Adipose tissue (tissue), 3 donors: ENCODE measurements around the gene REPS2. TPM values are rescaled to one million over a fixed set of nuclear protein-coding genes. Genes with fewer than 3 reads are reported as not detected.

Experiments used
- H3K27ac ChIP-seq: one replicate; pipeline ENCODE4 v1.5.1; 2013; ENCODE audit warnings: low read depth, low read length
- WGBS, 3 donors: extraction: QIAGEN DNeasy Blood & Tissue Kit; methylation state at CpG; one replicate each; pipeline ENCODE4 v1.1.7; 2013; 5-methylcytosine and 5-hydroxymethylcytosine counted together
- polyA plus RNA-seq, 3 donors: library from polyadenylated mRNA; stranded (reverse); fragments of 200-250 nt; gene quantifications; one replicate each; pipeline ENCODE4 v1.2.3, GENCODE V29; 2013
- donor health status: healthy with polysubstance abuse.
- donor health status: Bipolar disorder and iron deficiency.
- donor health status: healthy.

Gene REPS2
- polyA plus RNA-seq, 3 donors: 1.7 to 15.1 (median 9.1) TPM

DNA sequence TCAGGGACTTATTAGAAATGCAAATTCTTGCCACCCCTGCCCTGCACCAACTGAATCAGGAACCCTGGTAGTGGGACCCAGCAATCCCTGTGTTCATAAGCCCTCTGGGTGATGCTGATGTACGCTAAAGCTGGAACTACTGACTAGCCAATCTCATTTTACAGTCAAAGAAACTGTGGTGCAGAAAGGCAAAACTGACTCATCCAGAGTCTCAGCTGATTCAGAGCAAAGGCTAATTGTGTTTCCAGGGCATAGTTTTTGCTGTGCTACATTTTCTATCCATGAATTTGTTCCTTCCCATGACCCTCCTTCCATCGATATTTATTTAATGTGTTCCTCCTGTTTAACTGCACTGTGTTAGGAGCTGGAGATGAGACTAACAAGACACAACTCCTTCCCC, 207.5 kb downstream of the REPS2 start:
- H3K27ac ChIP-seq: no peak overlapping the region
- 83 to 100% (median 97%) methylated on average over 2 of the region's 2 CpGs for WGBS, 3 donors

DNA sequence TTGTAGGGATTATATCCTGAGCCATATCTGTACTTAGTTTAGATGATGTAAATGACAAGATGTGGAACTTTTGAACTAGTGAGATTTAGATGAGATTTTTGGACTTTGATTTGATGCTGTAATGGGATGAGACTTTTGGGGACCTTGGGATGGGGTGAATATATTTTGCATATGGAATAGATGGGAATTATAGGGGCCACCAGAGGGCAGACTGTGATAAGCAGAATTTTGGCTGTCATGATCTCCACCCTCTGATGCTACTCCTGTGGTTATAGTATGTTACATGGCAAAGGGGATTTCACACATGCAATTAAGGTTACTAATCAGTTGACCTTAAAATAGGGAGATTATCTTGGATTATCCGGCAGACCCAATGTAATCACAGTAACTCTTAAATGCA, 214.5 kb downstream of the REPS2 start:
- H3K27ac ChIP-seq: no peak overlapping the region
- 92 to 95% (median 94%) methylated on average over 1 of the region's 1 CpG for WGBS, 3 donors

DNA sequence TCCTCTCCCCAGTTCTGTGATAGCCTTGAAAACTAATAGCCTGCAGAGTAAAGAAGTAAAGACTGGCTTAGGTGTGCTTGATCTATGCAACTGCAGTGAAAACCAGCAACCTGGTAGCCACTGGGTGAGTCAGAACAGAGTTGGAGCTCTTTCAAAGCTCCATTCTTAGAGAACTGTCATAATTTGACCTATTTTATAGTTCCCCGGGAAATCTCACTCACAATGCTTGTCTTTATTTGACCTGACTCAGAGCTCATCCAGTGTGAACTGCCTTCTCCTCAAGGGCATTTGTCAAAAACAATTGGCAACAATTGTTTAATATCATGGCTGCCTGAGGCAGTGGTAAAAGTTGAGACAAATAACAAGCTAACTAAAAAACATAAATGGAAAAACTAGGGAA, 215.5 kb downstream of the REPS2 start:
- no peak overlapping the region for H3K27ac ChIP-seq
- 94 to 100% (median 96%) methylated on average over 1 of the region's 1 CpG for WGBS, 3 donors

DNA sequence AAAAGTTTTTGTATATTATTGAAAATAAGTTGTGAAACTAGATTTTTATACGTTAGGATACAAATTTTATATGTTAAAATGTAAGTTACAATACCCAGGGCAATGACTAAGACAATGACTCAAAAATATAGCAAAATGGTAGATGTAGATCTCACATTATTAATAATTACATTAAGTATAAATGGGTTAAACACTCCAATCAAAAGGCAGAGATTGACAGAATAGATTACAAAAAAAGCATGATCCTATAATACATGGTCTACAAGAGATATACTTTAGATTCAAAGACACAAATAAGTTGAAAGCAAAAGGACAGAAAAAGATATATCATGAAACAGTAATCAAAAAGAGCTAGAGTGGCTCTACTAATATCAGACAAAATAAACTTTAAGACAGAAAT, 217.6 kb downstream of the REPS2 start:
- 83 to 98% (median 97%) methylated on average over 1 of the region's 1 CpG for WGBS, 3 donors

DNA sequence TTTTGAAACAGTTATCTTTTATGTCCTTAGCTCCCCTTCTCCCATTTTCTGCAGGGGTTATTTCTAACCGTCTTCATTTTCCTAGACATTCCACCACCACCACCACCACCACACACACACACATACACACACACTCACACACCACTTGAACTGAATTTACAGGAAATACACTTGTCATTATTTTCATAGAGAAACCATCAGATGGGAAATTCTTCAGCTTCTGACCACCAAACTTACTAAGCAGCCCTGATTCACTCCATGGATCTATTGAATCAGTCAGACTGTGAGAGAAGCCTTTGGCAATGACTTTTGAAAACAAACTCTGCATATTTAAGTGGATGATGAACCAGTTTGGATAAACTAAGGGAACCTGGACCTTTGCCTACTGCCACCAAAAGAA, 218.5 kb downstream of the REPS2 start:
- no peak overlapping the region for H3K27ac ChIP-seq
- WGBS, 3 donors: 88 to 100% (median 97%) methylated on average over 1 of the region's 1 CpG

More for the DNA sequence above, 217.6 kb downstream of the REPS2 start:
- no peak overlapping the region for H3K27ac ChIP-seq

DNA sequence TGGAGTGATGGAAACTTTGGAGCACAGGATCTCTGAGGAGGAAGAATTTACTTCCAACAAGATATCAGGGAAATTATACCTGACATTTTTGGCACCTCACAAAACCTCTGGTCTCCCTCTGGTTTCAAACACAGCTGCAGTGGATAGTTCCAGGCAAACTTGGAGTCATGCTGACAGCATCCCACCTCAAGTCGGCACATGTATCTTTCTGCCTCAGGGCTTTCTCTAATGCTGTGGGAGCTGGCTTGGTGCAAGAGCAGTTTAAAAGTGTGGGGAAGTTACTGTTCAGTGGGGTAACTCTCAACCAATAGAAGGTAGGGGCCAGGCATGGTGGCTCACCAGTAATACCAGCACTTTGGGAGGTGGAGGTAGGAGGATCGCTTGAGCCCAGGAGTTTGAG, 221.5 kb downstream of the REPS2 start:
- WGBS, 3 donors: 98 to 100% (median 100%) methylated on average over 2 of the region's 2 CpGs

DNA sequence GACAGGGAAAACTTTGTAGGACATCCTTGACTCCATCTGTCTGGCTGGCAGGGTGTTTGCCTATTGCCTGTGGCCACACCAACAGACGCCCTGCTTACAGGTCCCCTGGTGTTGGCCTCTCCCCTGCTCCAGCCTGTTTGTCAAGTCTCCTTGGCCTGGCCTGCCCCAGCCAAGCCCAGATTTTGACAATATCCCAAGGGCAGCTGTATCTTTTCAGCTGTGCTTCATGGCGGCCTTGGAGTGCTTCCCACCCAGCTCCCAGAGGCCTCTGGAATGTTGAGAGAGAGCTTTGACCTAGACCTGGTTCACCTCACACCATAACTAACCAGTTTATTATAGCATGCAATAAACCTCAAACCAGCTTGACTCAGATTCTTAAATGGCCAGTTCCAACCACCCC, 224.5 kb downstream of the REPS2 start:
- WGBS, 3 donors: 40 to 83% (median 64%) methylated on average over 2 of the region's 2 CpGs

More for the DNA sequence above, 221.5 kb downstream of the REPS2 start:
- no peak overlapping the region for H3K27ac ChIP-seq

DNA sequence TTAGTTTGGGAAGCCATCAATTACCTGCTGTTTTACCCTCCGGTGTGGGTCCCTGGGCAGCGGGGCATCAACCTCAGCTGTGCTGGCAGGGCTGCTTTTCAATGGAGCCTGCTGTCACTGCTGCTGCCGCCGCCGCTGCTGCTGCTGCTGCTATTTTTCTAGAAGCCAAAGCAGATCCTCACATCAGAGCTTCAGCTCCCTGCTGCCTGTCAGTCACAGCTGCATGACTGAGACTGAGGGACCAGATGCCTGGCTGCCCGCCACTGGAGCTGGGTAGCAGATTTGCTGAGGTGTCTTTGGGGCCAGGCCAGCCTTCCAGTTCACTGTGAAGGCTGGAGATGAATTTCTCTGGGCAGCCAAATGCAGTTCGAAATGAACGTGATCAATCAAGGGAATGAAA, 228.2 kb downstream of the REPS2 start:
- H3K27ac ChIP-seq: no peak overlapping the region
- WGBS, 3 donors: 75 to 92% (median 89%) methylated on average over 8 of the region's 8 CpGs

More for the DNA sequence above, 224.5 kb downstream of the REPS2 start:
- no peak overlapping the region for H3K27ac ChIP-seq

DNA sequence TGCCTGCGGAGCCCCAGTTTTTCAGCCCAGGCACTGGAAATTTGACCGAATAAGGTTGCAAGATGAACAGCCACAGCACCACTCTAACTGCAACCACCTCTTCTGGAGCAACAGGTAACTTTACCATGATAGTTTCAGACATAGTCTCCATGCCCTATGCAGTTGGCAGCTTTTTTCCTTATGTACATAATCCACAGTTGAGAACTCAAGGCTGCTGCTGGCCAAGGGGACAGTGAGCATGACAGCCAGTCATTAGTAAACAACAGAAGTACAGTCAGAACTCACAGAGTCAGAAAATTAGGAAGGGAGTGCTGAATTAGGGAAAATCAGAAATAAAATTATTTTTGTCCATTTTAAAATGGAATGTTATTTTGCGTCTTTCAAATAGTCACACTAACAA, 235.9 kb downstream of the REPS2 start:
- H3K27ac ChIP-seq: no peak overlapping the region
- WGBS, 3 donors: 88 to 98% (median 90%) methylated on average over 3 of the region's 3 CpGs

DNA sequence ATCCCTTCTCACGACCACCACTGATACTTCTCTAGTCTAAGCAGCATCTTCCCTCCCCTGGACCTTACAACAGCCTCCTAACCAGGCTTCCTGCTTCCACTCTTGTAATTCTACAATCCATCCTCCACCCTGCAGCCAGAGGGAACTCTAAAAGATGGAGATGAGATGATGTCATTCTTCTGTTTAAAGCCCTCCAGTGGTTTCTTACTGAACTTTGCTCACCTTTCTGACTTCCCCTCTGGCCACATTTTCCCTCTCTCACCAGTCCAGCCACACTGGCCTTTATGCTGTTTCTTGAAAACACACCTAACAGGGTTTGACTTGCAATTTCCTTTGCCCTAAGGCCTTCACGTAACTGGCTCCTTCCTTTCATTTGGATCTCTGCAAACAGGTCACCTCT, 237.1 kb downstream of the REPS2 start:
- 72 to 96% (median 91%) methylated on average over 2 of the region's 2 CpGs for WGBS, 3 donors
- H3K27ac ChIP-seq: no peak overlapping the region

DNA sequence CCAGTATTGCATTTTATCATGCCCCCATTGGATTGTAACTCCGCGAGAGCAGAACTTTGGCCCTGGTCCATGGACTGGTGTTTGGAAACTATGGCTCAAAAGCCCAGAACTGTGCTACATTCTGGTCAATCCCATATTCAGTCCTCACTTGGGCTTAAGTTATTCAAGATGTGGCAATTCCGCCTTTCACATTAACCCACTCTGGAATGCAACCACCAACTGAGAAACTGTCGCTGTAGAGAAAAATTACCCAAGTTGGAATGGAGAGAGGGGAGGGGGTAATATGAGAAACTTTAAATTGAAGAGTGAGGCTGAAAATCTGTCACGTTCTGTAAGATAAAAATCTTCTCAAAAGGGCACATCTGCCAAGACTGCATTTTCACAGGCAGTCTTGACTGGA, 239.0 kb downstream of the REPS2 start:
- 56 to 83% (median 82%) methylated on average over 5 of the region's 5 CpGs for WGBS, 3 donors

DNA sequence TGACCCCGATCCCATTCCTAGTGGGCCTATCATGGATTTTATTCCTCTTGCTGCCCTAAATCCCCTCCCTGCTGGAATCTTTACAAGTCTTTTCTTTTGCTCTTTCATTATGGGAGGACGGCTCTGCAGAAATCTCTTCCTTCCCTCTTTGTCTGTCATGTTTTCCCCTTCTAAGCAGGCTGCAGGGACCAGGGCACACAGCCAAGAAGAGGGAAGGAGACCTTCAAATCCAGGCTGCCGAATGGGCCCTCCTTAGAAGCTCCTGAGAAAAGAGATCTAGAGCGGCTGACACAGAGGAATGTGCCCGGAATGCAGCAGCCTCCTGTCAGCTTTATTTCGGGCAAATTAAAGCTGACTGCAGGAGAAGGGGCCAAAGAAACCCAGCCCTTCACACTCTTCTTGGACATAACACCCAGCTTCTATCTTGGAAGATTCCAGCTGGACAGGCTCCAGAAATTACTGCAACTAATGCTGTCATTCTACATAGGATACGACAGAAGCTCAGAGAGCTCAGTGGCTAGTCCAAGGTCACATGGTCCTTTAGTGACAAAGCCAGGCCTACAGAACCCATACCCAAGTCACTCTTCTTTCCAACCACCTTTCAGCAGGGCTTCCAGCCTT, 240.8 kb downstream of the REPS2 start:
- 55 to 69% (median 68%) methylated on average over 7 of the region's 7 CpGs for WGBS, 3 donors

More for the DNA sequence above, 239.0 kb downstream of the REPS2 start:
- H3K27ac ChIP-seq: no peak overlapping the region

DNA sequence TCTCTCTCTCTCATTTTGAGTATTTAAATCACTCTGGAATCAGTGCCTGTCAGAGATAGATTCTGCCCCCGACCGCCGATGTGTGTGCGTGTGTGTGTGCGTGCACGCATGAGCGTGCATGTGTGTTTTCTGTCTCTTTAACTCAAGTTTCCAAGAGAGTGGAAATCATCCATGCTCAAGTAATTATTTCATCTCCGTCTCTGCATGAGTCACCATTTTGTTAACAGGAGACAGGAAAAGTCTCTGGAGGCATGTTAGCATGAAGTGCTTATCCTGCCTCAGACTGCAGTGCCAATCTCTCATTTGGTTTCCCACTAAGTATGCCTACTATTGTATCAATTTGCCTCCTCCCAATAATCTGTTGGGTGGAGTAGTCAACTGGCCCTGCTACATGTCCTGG, 245.6 kb downstream of the REPS2 start:
- no peak overlapping the region for H3K27ac ChIP-seq
- WGBS, 3 donors: 82 to 94% (median 91%) methylated on average over 8 of the region's 8 CpGs

More for the DNA sequence above, 240.8 kb downstream of the REPS2 start:
- no peak overlapping the region for H3K27ac ChIP-seq

Other genes starting within 250 kb of the REPS2 start
- gene CTPS2, start 234.0 kb upstream of the REPS2 start, polyA plus RNA-seq: 1 to 10 TPM; 4.3 to 6.7 (median 5.4) TPM
- gene SYAP1, start 227.0 kb upstream of the REPS2 start, polyA plus RNA-seq: 10 to 100 TPM in 2 of 3 donors, 1 to 10 TPM in 1; 5.7 to 17.0 (median 13.6) TPM
- 10 to 100 TPM in 2 of 3 donors, 1 to 10 TPM in 1; 5.0 to 19.2 (median 11.0) TPM for gene TXLNG, start 160.2 kb upstream of the REPS2 start, polyA plus RNA-seq
- 10 to 100 TPM; 46.0 to 63.5 (median 55.4) TPM for gene RBBP7, start 76.3 kb upstream of the REPS2 start, polyA plus RNA-seq